GM19397 (cell line): Measurements from ENCODE around the gene PLAAT4.
"Not testable (repeated sequence)": the region's sequence is repeated elsewhere in the genome, so short reads cannot be mapped to it uniquely, and the experiment has no call there.

Experiments used
- ATAC-seq: cut with Tn5 transposase; IDR thresholded peaks from one replicate; pipeline ENCODE4 v1.9.1; 2021; ENCODE audit warnings: mild to moderate bottlenecking, moderate library complexity; ENCODE audit not compliant: unreplicated experiment

The PLAAT4 gene

DNA sequence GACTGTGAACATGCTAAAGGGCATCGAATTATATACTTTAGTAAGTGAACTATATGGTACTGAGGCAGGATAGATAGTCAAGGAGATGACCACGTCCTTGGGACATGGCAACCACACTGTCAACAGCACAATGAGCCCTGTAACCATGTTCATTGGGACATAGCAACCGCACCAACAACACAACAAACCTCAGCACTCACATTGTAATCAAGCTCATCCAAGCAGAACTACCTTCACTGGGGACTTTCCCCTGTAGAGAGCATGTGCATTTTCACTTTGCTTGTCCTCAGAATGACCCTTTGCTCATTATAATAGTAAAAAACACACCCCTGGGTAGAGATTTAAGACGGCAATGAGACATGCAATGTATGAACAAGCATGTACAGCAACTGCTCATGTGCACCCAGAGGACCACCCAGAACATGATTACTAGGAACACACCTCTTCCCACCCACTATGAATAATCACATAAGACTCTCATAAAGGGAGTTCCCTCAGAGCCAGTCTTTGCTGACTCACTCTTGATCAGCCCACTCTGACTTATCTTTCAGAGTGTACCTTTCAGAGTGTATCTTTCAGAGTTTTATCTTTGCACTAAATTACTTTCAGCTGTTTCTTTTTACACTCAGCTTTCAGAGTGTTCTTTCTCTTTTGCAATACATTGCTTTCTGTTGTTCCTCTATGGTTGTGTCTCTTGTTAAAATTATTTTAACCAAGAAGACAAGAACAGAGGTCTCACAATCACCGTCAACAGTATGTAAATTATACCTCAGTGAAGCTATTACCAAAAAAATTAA lies 30.6 kb downstream of the PLAAT4 start:
- ATAC-seq = peak; percentile 71

DNA sequence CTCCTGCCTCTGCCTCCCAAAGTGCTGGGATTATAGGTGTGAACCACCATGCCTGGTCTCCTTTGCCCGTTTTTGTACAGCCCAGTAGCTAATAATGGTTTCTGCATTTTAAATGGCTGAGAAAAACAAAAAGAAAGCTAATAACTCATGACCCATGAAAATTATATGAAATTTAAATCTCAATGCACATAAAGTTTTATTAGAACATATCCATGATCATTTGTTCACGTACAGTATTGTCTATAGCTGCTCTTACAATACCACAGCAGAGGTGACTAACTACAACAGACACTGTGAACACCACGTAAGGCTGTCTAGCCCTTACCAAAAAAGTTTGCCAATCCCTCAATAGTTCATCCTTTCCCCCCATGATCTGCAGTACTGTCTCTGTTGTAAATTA lies 33.0 kb downstream of the PLAAT4 start:
- no peak for ATAC-seq

DNA sequence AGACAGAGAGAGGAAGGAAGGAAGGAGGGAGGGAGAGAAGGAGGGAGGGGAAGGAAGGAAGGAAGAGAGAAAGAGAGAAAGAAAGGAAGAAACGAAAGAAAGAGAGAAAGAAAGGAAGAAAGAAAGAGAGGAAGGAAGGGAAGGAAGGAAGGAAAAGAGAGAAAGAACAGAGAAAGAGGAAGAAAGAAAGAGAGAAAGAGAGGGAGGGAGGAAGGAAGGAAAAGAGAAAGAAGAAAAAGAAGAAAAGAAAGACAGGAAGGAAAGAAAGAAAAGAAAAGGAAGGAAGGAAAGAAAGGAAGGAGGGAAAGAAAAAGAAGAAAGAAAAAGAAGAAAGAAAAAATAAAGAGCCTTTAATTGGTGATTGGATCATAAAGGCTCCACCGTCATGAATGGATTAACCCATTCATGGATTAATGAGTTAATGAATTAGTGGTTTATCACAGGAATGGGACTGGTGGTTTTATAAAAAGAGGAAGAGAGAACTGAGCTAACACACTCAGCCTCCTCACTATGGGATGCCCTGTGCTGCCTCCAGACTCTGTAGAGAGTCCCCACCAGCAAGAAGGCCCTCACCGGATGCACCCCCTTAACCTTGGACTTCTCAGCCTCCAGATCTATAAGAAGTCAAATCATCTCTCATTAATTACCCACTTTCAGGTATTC lies 35.5 kb downstream of the PLAAT4 start:
- ATAC-seq = no peak

DNA sequence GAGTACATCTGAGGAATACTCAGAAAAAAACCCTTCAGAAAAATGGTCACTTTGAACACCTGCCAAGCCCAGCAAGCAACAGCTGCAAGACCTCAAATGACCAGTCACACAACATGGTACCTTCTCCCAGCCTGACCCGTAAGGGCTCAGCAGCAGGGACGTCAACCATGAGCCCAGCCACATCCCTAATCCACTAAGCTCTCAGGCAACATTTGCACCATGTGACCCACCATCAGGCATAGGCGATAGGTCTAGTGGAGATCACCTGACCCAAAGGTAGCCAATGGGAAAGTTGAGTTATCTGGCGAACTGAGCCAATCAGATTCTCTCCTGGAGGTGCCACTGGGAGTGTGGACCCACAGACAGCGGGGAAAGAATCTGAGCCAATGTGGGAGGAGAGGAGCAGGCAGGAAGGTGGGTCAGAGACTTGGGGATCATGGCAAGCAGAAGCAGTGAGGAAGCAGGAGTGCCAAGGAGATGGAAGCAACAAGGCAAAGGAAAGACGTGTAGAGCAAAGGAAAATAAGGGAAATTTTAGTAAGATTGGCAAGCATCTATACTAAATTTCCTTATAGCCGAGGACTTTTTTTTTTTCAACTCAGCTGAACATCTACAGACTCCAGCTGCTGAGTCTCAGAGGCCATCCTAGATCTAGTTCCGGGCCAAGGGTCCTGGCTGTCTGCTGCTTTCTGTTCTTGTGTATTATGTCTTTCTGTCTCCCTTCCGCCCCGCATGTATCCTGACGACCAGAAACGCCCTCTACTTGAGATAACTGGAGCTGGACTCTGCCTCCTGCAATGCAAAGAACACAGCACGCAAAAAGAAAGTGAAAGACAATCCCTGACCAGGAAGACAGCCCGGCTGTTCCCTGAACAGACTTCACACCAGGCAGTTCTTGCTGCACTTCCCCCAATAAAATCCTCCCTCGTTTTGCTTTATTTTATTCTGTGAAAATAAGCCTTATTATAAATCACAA lies 37.6 kb downstream of the PLAAT4 start:
- peak; percentile 50 for ATAC-seq

DNA sequence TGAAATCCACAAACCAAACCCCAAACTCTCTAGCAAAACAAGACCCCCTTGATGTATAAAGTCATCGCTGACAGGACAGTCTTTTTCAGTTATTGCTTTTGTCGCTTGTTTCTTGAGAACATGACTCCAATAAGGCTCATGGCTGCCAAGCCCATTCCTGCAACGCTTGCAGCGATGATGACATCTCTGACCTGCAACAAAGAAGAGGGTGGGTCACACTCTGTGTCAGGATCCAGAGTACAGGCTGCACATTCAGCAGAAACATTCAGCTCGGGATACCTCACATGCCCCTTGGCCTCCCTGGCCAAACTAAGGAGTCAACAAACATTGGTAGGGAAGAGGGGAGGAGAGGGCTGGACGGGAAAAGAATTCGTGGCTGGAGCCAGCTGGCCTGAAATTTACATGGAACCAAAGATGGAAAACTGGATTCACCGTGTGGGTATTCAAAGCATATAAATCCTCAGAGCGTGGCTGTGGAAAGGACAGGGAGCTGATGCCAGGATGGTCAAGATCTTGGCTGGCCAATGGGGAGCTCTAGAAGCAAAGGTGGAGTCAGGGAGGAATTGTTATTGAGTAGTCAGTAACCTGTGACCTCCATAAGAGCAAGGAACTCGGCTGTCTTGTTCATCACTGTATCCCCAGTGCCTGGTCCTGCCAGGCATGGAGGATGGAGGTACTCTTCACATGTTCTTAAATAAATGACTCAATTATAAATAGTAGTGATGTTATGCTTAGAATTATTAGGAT lies 38.4 kb downstream of the PLAAT4 start:
- no peak for ATAC-seq

DNA sequence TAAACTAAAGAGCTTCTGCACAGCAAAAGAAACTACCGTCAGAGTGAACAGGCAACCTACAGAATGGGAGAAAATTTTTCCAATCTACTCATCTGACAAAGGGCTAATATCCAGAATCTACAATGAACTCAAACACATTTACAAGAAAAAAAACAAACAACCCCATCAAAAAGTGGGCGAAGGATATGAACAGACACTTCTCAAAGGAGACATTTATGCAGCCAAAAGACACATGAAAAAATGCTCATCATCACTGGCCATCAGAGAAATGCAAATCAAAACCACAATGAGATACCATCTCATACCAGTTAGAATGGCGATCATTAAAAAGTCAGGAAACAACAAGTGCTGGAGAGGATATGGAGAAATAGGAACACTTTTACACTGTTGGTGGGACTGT lies 42.3 kb downstream of the PLAAT4 start:
- ATAC-seq = not testable (repeated sequence)

DNA sequence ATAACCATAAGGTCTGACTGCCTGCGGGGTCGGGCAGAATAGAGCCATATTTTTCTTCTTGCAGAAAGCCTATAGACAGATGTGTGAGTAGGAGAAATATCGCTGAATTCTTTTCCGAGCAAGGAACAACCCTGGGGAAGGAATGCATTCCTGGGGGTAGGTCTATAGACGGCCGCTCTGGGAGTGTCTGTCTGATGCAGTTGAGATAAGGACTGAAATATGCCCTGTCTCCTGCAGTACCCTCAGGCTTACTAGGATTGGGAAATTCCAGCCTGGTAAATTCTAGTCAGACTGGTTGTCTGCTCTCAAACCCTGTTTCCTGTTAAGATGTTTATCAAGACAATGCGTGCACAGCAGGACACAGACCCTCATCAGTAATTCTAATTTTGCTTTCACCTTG lies 44.6 kb downstream of the PLAAT4 start:
- not testable (repeated sequence) for ATAC-seq

DNA sequence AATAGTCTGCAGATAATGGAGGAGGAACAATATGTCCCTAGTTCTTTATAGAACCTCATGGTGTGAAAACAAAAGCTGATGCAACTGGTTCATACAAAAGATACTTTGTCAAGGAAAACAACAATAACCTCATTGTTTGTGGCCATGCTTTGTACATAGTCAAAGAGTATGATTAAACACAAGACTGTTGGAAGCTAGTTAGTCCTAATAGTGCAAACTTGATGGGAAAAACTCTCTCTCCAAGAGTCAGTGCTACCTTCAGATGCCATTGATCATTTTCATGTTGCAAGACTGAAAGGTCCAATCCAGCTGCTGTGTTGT lies 46.7 kb downstream of the PLAAT4 start:
- ATAC-seq = no peak

DNA sequence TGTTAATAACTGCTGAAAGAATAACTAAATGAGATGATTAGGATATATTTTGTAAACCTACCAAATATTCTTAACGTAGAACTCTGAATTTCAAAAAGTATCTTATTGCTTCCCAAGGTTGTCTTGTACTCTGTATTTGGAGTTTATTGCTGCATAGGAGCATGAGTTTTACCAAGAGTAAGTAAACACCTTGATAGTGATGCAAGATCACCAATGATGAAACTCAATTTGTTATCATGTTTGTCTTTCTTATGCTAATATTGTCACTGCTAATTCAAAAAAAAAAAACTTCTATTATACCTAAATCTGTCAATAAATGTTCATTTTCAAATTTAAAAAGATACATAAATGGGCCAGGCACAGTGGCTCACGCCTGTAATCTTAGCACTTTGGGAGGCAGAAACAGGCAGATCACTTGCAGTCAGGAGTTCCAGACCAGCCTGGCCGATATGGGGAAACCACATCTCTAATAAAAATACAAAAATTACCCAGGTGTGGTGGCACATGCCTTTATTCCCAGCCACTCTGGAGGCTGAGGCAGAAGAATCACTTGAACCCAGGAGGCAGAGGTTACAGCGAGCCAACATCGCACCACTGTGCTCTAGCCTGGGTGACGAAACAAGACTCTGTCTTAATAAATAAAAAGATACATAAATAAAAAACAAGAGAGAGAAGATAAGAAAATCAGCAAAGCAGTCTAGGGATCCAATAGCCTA lies 50.0 kb downstream of the PLAAT4 start:
- ATAC-seq = no peak

DNA sequence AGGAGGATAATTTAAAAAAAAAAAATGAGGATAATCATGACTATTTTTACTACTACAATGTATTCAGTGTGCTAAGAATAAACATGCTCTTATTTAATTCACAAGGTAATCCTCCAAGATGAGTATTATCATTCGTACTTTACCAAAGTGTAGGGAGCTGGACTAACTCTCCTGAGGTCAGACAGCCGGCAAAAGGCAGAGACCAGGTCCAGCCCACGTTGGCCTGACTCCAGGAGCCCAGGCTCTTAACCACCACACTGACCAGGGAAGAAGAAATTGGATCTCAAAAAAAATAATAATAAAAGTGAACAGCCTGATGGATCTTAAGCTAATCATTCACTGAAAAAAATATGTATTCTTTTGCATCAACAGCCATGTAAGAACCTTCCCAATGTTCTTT lies 52.4 kb downstream of the PLAAT4 start:
- ATAC-seq = no peak

DNA sequence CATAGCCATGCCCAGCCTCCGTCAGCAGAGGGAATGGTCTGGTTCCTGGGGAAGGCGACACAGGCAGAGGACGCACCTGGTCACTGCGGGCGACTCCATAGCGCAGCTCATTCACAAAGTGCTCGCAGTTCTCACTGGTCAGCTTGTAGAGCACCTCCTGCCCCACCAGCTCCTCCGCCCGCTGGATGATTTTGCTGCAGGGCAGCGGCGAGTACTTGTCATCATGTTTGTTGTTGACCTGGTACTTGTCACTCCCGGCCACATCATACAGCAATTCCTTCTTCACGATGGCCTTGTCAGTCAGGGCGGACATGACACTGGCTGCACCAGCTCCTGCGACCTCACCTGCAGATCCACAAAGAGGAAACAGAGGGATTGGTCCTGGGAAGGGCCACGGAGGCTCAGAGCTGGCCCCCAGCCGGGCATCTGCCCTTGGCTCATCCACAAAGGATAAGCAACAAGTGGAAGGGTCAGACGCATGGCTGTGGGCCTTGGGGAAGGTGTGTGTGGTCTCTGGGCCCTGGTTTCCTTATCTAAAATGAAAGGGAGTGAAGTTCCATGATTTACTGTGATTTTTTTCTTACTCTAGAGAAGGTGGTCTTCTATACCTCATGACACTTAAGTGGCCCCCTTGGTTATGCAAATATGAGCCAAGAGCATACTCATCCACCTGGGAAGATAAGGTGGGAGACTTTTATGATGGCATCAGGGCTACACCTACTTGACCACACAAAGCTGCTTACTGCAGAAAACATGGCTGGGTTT lies 53.6 kb downstream of the PLAAT4 start:
- ATAC-seq = no peak

DNA sequence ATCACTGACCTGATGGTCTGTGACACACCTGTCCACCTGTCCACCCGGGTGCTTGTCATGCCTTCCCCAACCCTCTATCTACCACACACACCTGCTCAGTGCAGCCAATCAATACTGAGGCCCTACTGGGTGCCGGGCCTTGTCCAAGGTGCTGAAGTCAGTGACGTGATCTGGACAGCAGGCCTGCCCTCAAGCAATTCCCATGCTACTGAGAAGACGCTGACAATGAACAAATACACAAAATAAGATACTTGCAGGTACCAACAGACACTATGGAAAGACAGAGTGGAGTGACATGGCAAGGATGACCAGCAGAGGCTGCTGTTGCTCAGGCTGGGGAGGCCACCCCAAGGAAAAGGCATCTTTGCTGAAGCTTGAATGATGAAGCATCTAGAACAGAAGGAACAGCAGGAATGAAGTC lies 56.4 kb downstream of the PLAAT4 start:
- no peak for ATAC-seq

DNA sequence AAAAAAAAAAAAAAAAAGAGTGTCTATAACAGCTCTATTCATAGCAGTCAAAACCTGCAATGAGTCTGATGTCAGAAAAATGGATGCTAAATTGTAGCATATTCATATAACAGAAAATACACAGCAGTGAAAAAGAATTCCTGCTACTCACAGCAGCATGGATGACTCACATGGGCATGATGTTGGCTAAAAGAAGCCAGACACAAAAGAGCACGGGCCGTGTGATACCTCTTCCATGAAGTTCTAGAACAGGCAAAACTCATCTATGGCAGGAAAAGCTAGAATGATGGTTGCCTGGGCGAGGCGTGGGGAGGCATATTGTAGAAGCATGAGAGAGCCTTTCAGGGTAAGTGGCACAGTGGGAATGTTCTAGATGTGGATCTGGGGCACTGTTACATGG lies 58.7 kb downstream of the PLAAT4 start:
- no peak for ATAC-seq
